GM12878 (cell line): ENCODE results near the gene MR1. TPM values are rescaled to one million over a fixed set of nuclear protein-coding genes. Genes with fewer than 3 reads are reported as not detected.

Experiments
- ATAC-seq: fragments of 200-7000 bp; cut with Tn5 transposase; 3 replicates; pipeline ENCODE4 v1.9.1; 2020; ENCODE audit warnings: mild to moderate bottlenecking, moderate library complexity
- BruUV-seq: library from RNA; stranded (reverse); fragments of 400-500 nt; replicated peaks from 2 replicates; lab custom pipeline; 2021; lab: Mats Ljungman, UMichigan
- CTCF ChIA-PET: fragments of 300-600 bp; sonication (Branson Sonifier 250); formaldehyde crosslinking; extraction: SDS; loops from one replicate; lab custom pipeline; 2021; ENCODE audit warnings: inconsistent platforms; lab: Yijun Ruan, JAX
- POLR2A ChIA-PET: fragments of 350-600 bp; formaldehyde crosslinking; extraction: SDS; loops from one replicate; lab custom pipeline; 2021; ENCODE audit warnings: inconsistent platforms; lab: Charles Lee
- RAD21 ChIA-PET: fragments of 300-600 bp; sonication (Branson Sonifier 250); formaldehyde crosslinking; loops from one replicate; lab custom pipeline; 2023; ENCODE audit warnings: antibody characterized with exemption; ENCODE audit not compliant: unreplicated experiment; lab: Charles Lee
- SMC1A ChIA-PET: fragments of 300-600 bp; sonication (Branson Sonifier 250); formaldehyde crosslinking; loops from one replicate; lab custom pipeline; 2023; ENCODE audit not compliant: unreplicated experiment, uncharacterized antibody; lab: Charles Lee
- DNase-seq: peaks from one replicate; pipeline ENCODE4 v3.0.0-alpha.2; 2011; ENCODE audit warnings: low read depth, low spot score
- FAIRE-seq: peaks from 3 replicates; lab custom pipeline; 2011; peaks lifted over from hg19 to GRCh38; lab: Jason Lieb, UNC
- H2AFZ ChIP-seq: 2 replicates; pipeline ENCODE4 v1.6.0; 2011; ENCODE audit warnings: low read depth, low read length, control low read depth; ENCODE audit not compliant: control insufficient read depth
- H3K27ac ChIP-seq: 2 replicates; pipeline ENCODE4 v1.5.1; 2011; ENCODE audit warnings: control low read depth; ENCODE audit not compliant: control insufficient read depth, insufficient read depth
- H3K27me3 ChIP-seq, 2 experiments: replicated peaks in 1 of 2; 2 replicates each; pipeline versions ENCODE4 v1.6.0 to v1.6.1; 2011; ENCODE audit warnings: low read length in 1 of 2; ENCODE audit not compliant: control insufficient read depth in 2 of 2, insufficient read depth in 2 of 2
- H3K36me3 ChIP-seq, 2 experiments: 2 replicates each; pipeline ENCODE4 v1.5.1; 2011; ENCODE audit warnings: low read length in 1 of 2; ENCODE audit not compliant: control insufficient read depth in 2 of 2, insufficient read depth in 2 of 2
- H3K4me1 ChIP-seq: 2 replicates; pipeline ENCODE4 v1.6.1; 2011; ENCODE audit warnings: mild to moderate bottlenecking, low read length, moderate library complexity, mixed read lengths; ENCODE audit not compliant: control insufficient read depth, insufficient read depth
- H3K4me2 ChIP-seq: 2 replicates; pipeline ENCODE4 v1.6.0; 2011; ENCODE audit warnings: control low read depth; ENCODE audit not compliant: control insufficient read depth, insufficient read depth
- H3K4me3 ChIP-seq: fragments of 200-600 bp; sonication (generic); 2 replicates; pipeline ENCODE4 v1.5.1; 2016
- H3K79me2 ChIP-seq: 2 replicates; pipeline ENCODE4 v1.6.0; 2011; ENCODE audit warnings: low read length; ENCODE audit not compliant: control insufficient read depth, insufficient read depth
- H3K9ac ChIP-seq: 2 replicates; pipeline ENCODE4 v1.8.0; 2011; ENCODE audit warnings: low read length, control low read depth, mixed read lengths; ENCODE audit not compliant: control insufficient read depth, insufficient read depth
- H3K9me3 ChIP-seq: replicated peaks from 3 replicates; pipeline ENCODE4 v1.5.1; 2011; ENCODE audit warnings: mild to moderate bottlenecking, low read length; ENCODE audit not compliant: control insufficient read depth, insufficient read depth
- H4K20me1 ChIP-seq: 2 replicates; pipeline ENCODE4 v1.6.0; 2011; ENCODE audit not compliant: control insufficient read depth, insufficient read depth
- CBFB ChIP-seq: IDR thresholded peaks from 2 replicates; pipeline ENCODE4 v1.6.1; 2016; ENCODE audit warnings: antibody characterized with exemption, low read depth
- KLF5 ChIP-seq: fragments of 450-650 bp; IDR thresholded peaks from 2 replicates; pipeline ENCODE4 v1.6.1; 2014; ENCODE audit warnings: mild to moderate bottlenecking; ENCODE audit not compliant: partially characterized antibody
- MAX ChIP-seq: IDR thresholded peaks from 2 replicates; pipeline ENCODE4 v1.6.1; 2012; ENCODE audit warnings: low read depth, low read length, improper control_type of control experiment
- MTA2 ChIP-seq: fragments of 450-650 bp; IDR thresholded peaks from 2 replicates; pipeline ENCODE4 v1.6.1; 2016; ENCODE audit warnings: low read depth, mild to moderate bottlenecking, moderate library complexity
- MTA3 ChIP-seq: IDR thresholded peaks from 2 replicates; pipeline ENCODE4 v1.6.1; 2012; ENCODE audit warnings: low read length, inconsistent platforms, borderline replicate concordance
- MXI1 ChIP-seq: fragments of 150-350 bp; IDR thresholded peaks from 2 replicates; pipeline ENCODE4 v1.6.1; 2011; ENCODE audit warnings: low read depth, mild to moderate bottlenecking, inconsistent platforms, low read length, improper control_type of control experiment
- NFIC ChIP-seq: IDR thresholded peaks from 2 replicates; pipeline ENCODE4 v1.6.1; 2012; ENCODE audit warnings: low read depth, mild to moderate bottlenecking, inconsistent platforms, low read length, moderate library complexity
- NFYA ChIP-seq: IDR thresholded peaks from 2 replicates; pipeline ENCODE4 v1.6.1; 2011; ENCODE audit warnings: low read depth, mild to moderate bottlenecking, low read length, improper control_type of control experiment, borderline replicate concordance
- NKRF ChIP-seq: fragments of 450-650 bp; conservative IDR thresholded peaks from 2 replicates; pipeline ENCODE4 v1.6.1; 2017; ENCODE audit warnings: mild to moderate bottlenecking, moderate library complexity
- RUNX3 ChIP-seq: IDR thresholded peaks from 2 replicates; pipeline ENCODE4 v1.6.1; 2012; ENCODE audit warnings: low read length, inconsistent platforms
- SMARCA5 ChIP-seq: fragments of 450-650 bp; IDR thresholded peaks from 2 replicates; pipeline ENCODE4 v1.6.1; 2017; ENCODE audit warnings: mild to moderate bottlenecking
- SPI1 ChIP-seq: IDR thresholded peaks from 2 replicates; pipeline ENCODE4 v1.6.1; 2011; ENCODE audit warnings: low read depth, mild to moderate bottlenecking, low read length, moderate library complexity, borderline replicate concordance; ENCODE audit not compliant: insufficient read depth
- TAF1 ChIP-seq: IDR thresholded peaks from 2 replicates; pipeline ENCODE4 v1.6.1; 2011; ENCODE audit warnings: mild to moderate bottlenecking, low read depth, low read length, borderline replicate concordance
- TCF3 ChIP-seq: IDR thresholded peaks from 2 replicates; pipeline ENCODE4 v1.6.1; 2012; ENCODE audit warnings: low read depth, mild to moderate bottlenecking, low read length, borderline replicate concordance; ENCODE audit not compliant: insufficient read depth
- TCF7 ChIP-seq: IDR thresholded peaks from 2 replicates; pipeline ENCODE4 v1.6.1; 2014; ENCODE audit warnings: antibody characterized with exemption, borderline replicate concordance
- ZNF384 ChIP-seq: IDR thresholded peaks from 2 replicates; pipeline ENCODE4 v1.6.1; 2012; ENCODE audit warnings: low read depth, mild to moderate bottlenecking, low read length, improper control_type of control experiment, borderline replicate concordance
- ZNF622 ChIP-seq: fragments of 450-650 bp; IDR thresholded peaks from 2 replicates; pipeline ENCODE4 v1.6.1; 2017; ENCODE audit warnings: mild to moderate bottlenecking, inconsistent platforms
- WGBS: methylation state at CpG from one replicate; pipeline ENCODE4 v1.1.6; 2016; ENCODE audit warnings: low lambda C conversion rate; ENCODE audit not compliant: insufficient replicate concordance, insufficient coverage; ENCODE audit errors: missing lambda C conversion rate; 5-methylcytosine and 5-hydroxymethylcytosine counted together
- in situ Hi-C: fragments of 300-500 bp; cut with MboI; formaldehyde crosslinking; loops from 9 replicates; pipeline ENCODE4 v1.14.3; 2018; ENCODE audit warnings: mixed read lengths
- intact Hi-C: fragments of 100-400 bp; cut with micrococcal nuclease; formaldehyde crosslinking; loops from one replicate; pipeline ENCODE4 v1.14.2; 2022; ENCODE audit not compliant: unreplicated experiment
- polyA plus RNA-seq, 11 experiments: library from polyadenylated mRNA; depleted of rRNA in 4 of 11; unstranded in 6 of 11; stranded (reverse) in 5 of 11; fragments of >200 nt; fragmentation: Nextera tagmentation in 4 of 11; fragmentation: Illumina TruSeq in 1 of 11; extraction: Ambion mirVana in 4 of 11; extraction: Trizol in 1 of 11; gene quantifications; 1 replicate in 1 of 11; 2 replicates in 10 of 11; pipeline versions ENCODE4 v1.2.1 to v1.2.3, GENCODE V29; 2011 to 2016; ENCODE audit warnings: inconsistent platforms in 2 of 11, missing spikeins in 2 of 11, low read depth in 1 of 11
- total RNA-seq, 4 experiments: library from RNA; depleted of rRNA in 3 of 4; stranded (reverse); fragments of >200 nt in 3 of 4; fragmentation: Illumina TruSeq in 1 of 4; extraction: Trizol in 1 of 4; gene quantifications; 2 replicates each; pipeline versions ENCODE4 v1.2.1 to v1.2.3, GENCODE V29; 2013 to 2021

The MR1 gene
- total and polyA plus RNA-seq, 10 of the 15 experiments (the other 5 are each of a cell fraction or from before 2014, with no cell fraction given), result 24.7 to 65.9 (median 30.9) TPM

- H3K9me3 ChIP-seq, result no peaks in the 10 kb centered on the region
- peak overlapping the region; percentile 77 for H3K9ac ChIP-seq
- SMC1A ChIA-PET, result interaction anchor here (0.6 to 39.2 kb wide), 12 partner anchors 8 to 196 kb away, joined by 3 to 1399 read pairs (median 4); partner anchors contain the start of gene MR1
- RAD21 ChIA-PET, result interaction anchor here (1.1 to 26.9 kb wide), 9 partner anchors 13 to 83 kb away, joined by 3 to 966 read pairs (median 11); partner anchors contain the start of gene MR1
- POLR2A ChIA-PET, result interaction anchor here (1.1 to 16.3 kb wide), 12 partner anchors 8 to 67 kb away, joined by 3 to 256 read pairs (median 11); partner anchors contain the start of gene IER5
- no peaks in the 10 kb centered on the region for H4K20me1 ChIP-seq
- H3K79me2 ChIP-seq, result peaks cover 3% of the 10 kb centered on the region
- BruUV-seq, result no TSS peak
- H3K4me2 ChIP-seq, result peak overlapping the region; percentile 83
- no peaks in the 10 kb centered on the region for H3K36me3 ChIP-seq
- no peak for FAIRE-seq
- WGBS, result 25% methylated on average over 17 of the region's 17 CpGs
- in situ Hi-C loops (no loop called here), intact Hi-C loops (no loop called here)
- peak; percentile 51 for ATAC-seq
- H2AFZ ChIP-seq, result no peak overlapping the region
- peaks cover 55% of the 10 kb centered on the region for H3K4me1 ChIP-seq
- H3K27ac ChIP-seq, result peak overlapping the region; percentile 70
- H3K4me3 ChIP-seq, result peak overlapping the region; percentile 94
- H3K27me3 ChIP-seq, result no peaks in the 10 kb centered on the region
- DNase-seq, result no peak
- CTCF ChIA-PET, result interaction anchor here (1.1 to 38.4 kb wide), 7 partner anchors 7 to 66 kb away, joined by 3 to 1067 read pairs (median 10); no protein-coding TSS in a partner anchor
- no peak for TF ChIP-seq KLF5
- TF ChIP-seq MTA3, result 0 out of 2 replicates have a peak, but pooled peaks have one; percentile 16
- TF ChIP-seq TAF1, result no peak
- no peak for TF ChIP-seq ZNF384
- peak; percentile 98 for TF ChIP-seq TCF7
- 0 out of 2 replicates have a peak, but pooled peaks have one; percentile 19 for TF ChIP-seq MXI1
- TF ChIP-seq NFIC, result 0 out of 2 replicates have a peak, but pooled peaks have one; percentile 43
- TF ChIP-seq MTA2, result peak; percentile 20; the same call in 1 of the 2 replicates
- TF ChIP-seq SPI1, result peak; percentile 53; the same call in 1 of the 2 replicates
- TF ChIP-seq RUNX3, result peak; percentile 96
- 0 out of 2 replicates have a peak, but pooled peaks have one; percentile 19 for TF ChIP-seq NKRF
- TF ChIP-seq TCF3, result no peak
- no peak for TF ChIP-seq SMARCA5
- 0 out of 2 replicates have a peak, but pooled peaks have one; percentile 28 for TF ChIP-seq CBFB
- no peak for TF ChIP-seq MAX
- TF ChIP-seq ZNF622, result no peak
- TF ChIP-seq NFYA, result no peak
These were observed 70.4 kb downstream of the MR1 start for GRCh38 chr1:181104042-181104789.
